Neural progenitor cell (in vitro differentiated cells): ENCODE results near the gene GPRC5D. TPM values are rescaled to one million over a fixed set of nuclear protein-coding genes. Genes with fewer than 3 reads are reported as not detected.

ENCODE experiments used
- DNase-seq: peaks from one replicate; pipeline ENCODE4 v3.0.0-alpha.2; 2016; ENCODE audit warnings: low spot score
- H2AFZ ChIP-seq: fragments of 200-600 bp; sonication (generic); replicated peaks from 2 replicates; pipeline ENCODE4 v1.6.1; 2016; ENCODE audit warnings: antibody characterized with exemption
- H3F3A ChIP-seq: fragments of 200-600 bp; sonication (generic); 2 replicates; pipeline ENCODE4 v1.6.1; 2016; ENCODE audit warnings: antibody characterized with exemption, low read depth
- H3K27ac ChIP-seq: fragments of 200-600 bp; sonication (generic); 2 replicates; pipeline ENCODE4 v1.5.1; 2016; ENCODE audit warnings: mild to moderate bottlenecking
- H3K27me3 ChIP-seq: fragments of 200-600 bp; sonication (generic); 2 replicates; pipeline ENCODE4 v1.6.1; 2016; ENCODE audit warnings: mild to moderate bottlenecking, moderate library complexity
- H3K36me3 ChIP-seq: fragments of 200-600 bp; sonication (generic); 2 replicates; pipeline ENCODE4 v1.5.1; 2016
- H3K4me1 ChIP-seq: fragments of 200-600 bp; sonication (generic); 2 replicates; pipeline ENCODE4 v1.6.1; 2016; ENCODE audit warnings: mixed run types
- H3K4me2 ChIP-seq: fragments of 200-600 bp; sonication (generic); 2 replicates; pipeline ENCODE4 v1.6.1; 2016
- H3K4me3 ChIP-seq: fragments of 200-600 bp; sonication (generic); 2 replicates; pipeline ENCODE4 v1.5.1; 2016
- H3K79me2 ChIP-seq: fragments of 200-600 bp; sonication (generic); 2 replicates; pipeline ENCODE4 v1.6.1; 2016; ENCODE audit warnings: low read depth
- H3K9ac ChIP-seq: fragments of 200-600 bp; sonication (generic); 2 replicates; pipeline ENCODE4 v1.6.1; 2016
- H3K9me3 ChIP-seq: fragments of 200-600 bp; sonication (generic); 2 replicates; pipeline ENCODE4 v1.5.1; 2016; ENCODE audit warnings: low read depth
- H4K20me1 ChIP-seq: fragments of 200-600 bp; sonication (generic); 2 replicates; pipeline ENCODE4 v1.6.1; 2016; ENCODE audit warnings: low read depth
- H3K27ac Mint-ChIP-seq: 3 replicates; pipeline ENCODE4 v1.8.0; 2021; ENCODE audit warnings: mixed read lengths
- H3K27me3 Mint-ChIP-seq: 2 replicates; pipeline ENCODE4 v1.8.0; 2022; ENCODE audit warnings: low read depth, mild to moderate bottlenecking, inconsistent platforms, moderate library complexity, mixed read lengths; ENCODE audit not compliant: insufficient read depth
- H3K36me3 Mint-ChIP-seq: 3 replicates; pipeline ENCODE4 v1.8.0; 2021; ENCODE audit warnings: mixed read lengths
- H3K4me1 Mint-ChIP-seq: 3 replicates; pipeline ENCODE4 v1.8.0; 2021; ENCODE audit warnings: mixed read lengths
- H3K4me3 Mint-ChIP-seq: 3 replicates; pipeline ENCODE4 v1.8.0; 2021; ENCODE audit warnings: mild to moderate bottlenecking, moderate library complexity, mixed read lengths
- H3K9me3 Mint-ChIP-seq: 3 replicates; pipeline ENCODE4 v1.8.0; 2020; ENCODE audit warnings: mixed read lengths
- CTCF ChIP-seq: fragments of 200-600 bp; sonication (generic); IDR thresholded peaks from 2 replicates; pipeline ENCODE4 v1.5.1; 2017; ENCODE audit warnings: antibody characterized with exemption, mild to moderate bottlenecking
- EZH2 ChIP-seq: fragments of 200-600 bp; sonication (generic); IDR thresholded peaks from 2 replicates; pipeline ENCODE4 v1.6.1; 2017; ENCODE audit warnings: antibody characterized with exemption, mild to moderate bottlenecking, moderate library complexity
- EZH2phosphoT487 ChIP-seq: fragments of 200-600 bp; sonication (generic); IDR thresholded peaks from 2 replicates; pipeline ENCODE4 v1.6.1; 2017; ENCODE audit warnings: antibody characterized with exemption
- total RNA-seq: library from RNA; depleted of rRNA; stranded (reverse); fragments of >200 nt; gene quantifications from 2 replicates; pipeline ENCODE4 v1.2.3, GENCODE V29; 2015; ENCODE audit warnings: low replicate concordance

The GPRC5D gene
- total RNA-seq, 1 donor from 2014 or later, result not detected

DNA sequence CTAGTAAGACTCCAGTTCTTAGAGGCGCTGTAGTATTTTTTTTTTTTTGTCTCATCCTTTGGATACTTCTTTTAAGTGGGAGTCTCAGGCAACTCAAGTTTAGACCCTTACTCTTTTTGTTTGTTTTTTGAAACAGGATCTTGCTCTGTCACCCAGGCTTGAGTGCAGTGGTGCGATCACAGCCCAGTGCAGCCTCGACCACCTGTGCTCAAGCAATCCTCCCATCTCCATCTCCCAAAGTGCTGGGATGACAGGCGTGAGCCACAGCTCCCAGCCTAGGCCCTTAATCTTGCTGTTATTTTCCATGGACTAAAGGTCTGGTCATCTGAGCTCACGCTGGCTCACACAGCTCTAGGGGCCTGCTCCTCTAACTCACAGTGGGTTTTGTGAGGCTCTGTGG is 39.3 kb downstream of the GPRC5D start:
- Histone ChIP-seq H3F3A (no peaks in the 10 kb centered on the region), H3K27ac (no peak overlapping the region), H3K4me2 (no peak overlapping the region), H3K36me3 (no peaks in the 10 kb centered on the region), H3K27me3 (no peaks in the 10 kb centered on the region), H3K9ac (no peak overlapping the region), H3K4me1 (peaks cover 16% of the 10 kb centered on the region), H2AFZ (no peak overlapping the region), H3K9me3 (no peaks in the 10 kb centered on the region), H3K79me2 (no peaks in the 10 kb centered on the region), H4K20me1 (no peaks in the 10 kb centered on the region), H3K4me3 (no peak overlapping the region)
- Mint-ChIP-seq H3K27ac (no peak overlapping the region), H3K9me3 (no peaks in the 10 kb centered on the region), H3K4me1 (peaks cover 60% of the 10 kb centered on the region), H3K4me3 (no peak overlapping the region), H3K36me3 (no peaks in the 10 kb centered on the region), H3K27me3 (peaks cover 3% of the 10 kb centered on the region)
- DNase-seq, result no peak
- TF ChIP-seq EZH2phosphoT487 (no peak), EZH2 (no peak), CTCF (no peak)

GRCh38 chr12:12909995-12910420 is 42.0 kb downstream of the GPRC5D start:
- Histone ChIP-seq H3K27ac (no peak overlapping the region), H3K36me3 (no peaks in the 10 kb centered on the region), H3K4me1 (peaks cover 16% of the 10 kb centered on the region), H3K79me2 (no peaks in the 10 kb centered on the region), H2AFZ (no peak overlapping the region), H3K27me3 (no peaks in the 10 kb centered on the region), H3K9me3 (no peaks in the 10 kb centered on the region), H4K20me1 (no peaks in the 10 kb centered on the region), H3F3A (no peaks in the 10 kb centered on the region), H3K9ac (no peak overlapping the region), H3K4me3 (no peak overlapping the region), H3K4me2 (no peak overlapping the region)
- DNase-seq, result no peak
- Mint-ChIP-seq H3K27ac (no peak overlapping the region), H3K9me3 (no peaks in the 10 kb centered on the region), H3K4me3 (no peak overlapping the region), H3K27me3 (peaks cover 3% of the 10 kb centered on the region), H3K36me3 (no peaks in the 10 kb centered on the region), H3K4me1 (peaks cover 45% of the 10 kb centered on the region)
- no peak for TF ChIP-seq EZH2
- TF ChIP-seq CTCF, result no peak
- TF ChIP-seq EZH2phosphoT487, result no peak

- no peak overlapping the region for H3K27ac Mint-ChIP-seq
- H3K27me3 Mint-ChIP-seq, result peaks cover 3% of the 10 kb centered on the region
- H3K36me3 Mint-ChIP-seq, result no peaks in the 10 kb centered on the region
- DNase-seq, result no peak
- Histone ChIP-seq H3K36me3 (no peaks in the 10 kb centered on the region), H3K79me2 (no peaks in the 10 kb centered on the region), H2AFZ (peak overlapping the region; percentile 9), H3K4me1 (peaks cover 16% of the 10 kb centered on the region), H3K4me3 (no peak overlapping the region), H3K9ac (no peak overlapping the region), H3K9me3 (no peaks in the 10 kb centered on the region), H3K27me3 (no peaks in the 10 kb centered on the region), H3K27ac (no peak overlapping the region), H3F3A (no peaks in the 10 kb centered on the region), H3K4me2 (no peak overlapping the region), H4K20me1 (no peaks in the 10 kb centered on the region)
- TF ChIP-seq CTCF (no peak), EZH2phosphoT487 (no peak)
- peaks cover 41% of the 10 kb centered on the region for H3K4me1 Mint-ChIP-seq
- no peak overlapping the region for H3K4me3 Mint-ChIP-seq
- no peaks in the 10 kb centered on the region for H3K9me3 Mint-ChIP-seq
Measured at GRCh38 chr12:12909228-12909994, 42.6 kb downstream of the GPRC5D start.
